HepG2 (cell line): Measurements from ENCODE around the gene HPCAL1. TPM values are rescaled to one million over a fixed set of nuclear protein-coding genes. Genes with fewer than 3 reads are reported as not detected.

Experiments used
- CEBPZ ChIP-seq: IDR thresholded peaks from 2 replicates; pipeline ENCODE4 v1.6.1; 2012; ENCODE audit warnings: low read length, improper control_type of control experiment
- EZH2 ChIP-seq: conservative IDR thresholded peaks from 2 replicates; pipeline ENCODE4 v1.6.1; 2012; ENCODE audit warnings: mild to moderate bottlenecking, low read depth, low read length, moderate library complexity
- ISL2 ChIP-seq: sonication (generic); formaldehyde crosslinking; IDR thresholded peaks from 2 replicates; pipeline ENCODE4 v1.5.0; 2020; ENCODE audit warnings: missing genetic modification reagents
- MAZ ChIP-seq, 2 experiments: sonication (generic) in 1 of 2; formaldehyde crosslinking in 1 of 2; IDR thresholded peaks; 2 replicates each; pipeline versions ENCODE4 v1.5.0 to v1.6.1; 2012 to 2020; ENCODE audit warnings: low read depth in 2 of 2, mild to moderate bottlenecking in 2 of 2, borderline replicate concordance in 1 of 2, improper control_type of control experiment in 1 of 2, low read length in 1 of 2, missing genetic modification reagents in 1 of 2, moderate library complexity in 1 of 2
- MEIS1 ChIP-seq: sonication (generic); formaldehyde crosslinking; IDR thresholded peaks from 2 replicates; pipeline ENCODE4 v1.9.0; 2021; ENCODE audit warnings: mild to moderate bottlenecking, missing genetic modification reagents, moderate library complexity, borderline replicate concordance
- NONO ChIP-seq, 2 experiments: fragments of 450-650 bp in 1 of 2; sonication (generic) in 1 of 2; formaldehyde crosslinking in 1 of 2; IDR thresholded peaks in 1 of 2; conservative IDR thresholded peaks in 1 of 2; 2 replicates each; pipeline versions ENCODE4 v1.6.1 to v1.8.0; 2017 to 2022; ENCODE audit warnings: mild to moderate bottlenecking in 1 of 2, missing genetic modification reagents in 1 of 2, moderate library complexity in 1 of 2
- PHF21A ChIP-seq: sonication (generic); formaldehyde crosslinking; IDR thresholded peaks from 2 replicates; pipeline ENCODE4 v1.5.0; 2020; ENCODE audit warnings: mild to moderate bottlenecking, missing genetic modification reagents
- POGK ChIP-seq: sonication (generic); formaldehyde crosslinking; conservative IDR thresholded peaks from 2 replicates; pipeline ENCODE4 v1.8.0; 2022; ENCODE audit warnings: mild to moderate bottlenecking, moderate library complexity, missing genetic modification reagents
- RBM39 ChIP-seq: fragments of 200-400 bp; formaldehyde crosslinking; IDR thresholded peaks from one replicate; pipeline ENCODE4 v1.6.1; 2018; ENCODE audit warnings: antibody characterized with exemption, mild to moderate bottlenecking, low read depth, low read length; ENCODE audit not compliant: poor library complexity, severe bottlenecking
- RELA ChIP-seq: sonication (generic); formaldehyde crosslinking; IDR thresholded peaks from 2 replicates; pipeline ENCODE4 v1.4.0; 2020; ENCODE audit warnings: missing genetic modification reagents
- ZBTB33 ChIP-seq: sonication (generic); formaldehyde crosslinking; IDR thresholded peaks from 2 replicates; pipeline ENCODE4 v1.4.0; 2020; ENCODE audit warnings: missing genetic modification reagents
- ZFP36L2 ChIP-seq: sonication (generic); formaldehyde crosslinking; IDR thresholded peaks from 2 replicates; pipeline ENCODE4 v1.4.0; 2020; ENCODE audit warnings: missing genetic modification reagents
- ZNF33B ChIP-seq: sonication (generic); formaldehyde crosslinking; IDR thresholded peaks from 2 replicates; pipeline ENCODE4 v1.5.1; 2020; ENCODE audit warnings: mild to moderate bottlenecking, missing genetic modification reagents
- ZNF383 ChIP-seq: sonication (generic); formaldehyde crosslinking; IDR thresholded peaks from 2 replicates; pipeline ENCODE4 v1.4.0; 2020; ENCODE audit warnings: missing genetic modification reagents, mild to moderate bottlenecking, borderline replicate concordance
- ZNF44 ChIP-seq: sonication (generic); formaldehyde crosslinking; IDR thresholded peaks from 2 replicates; pipeline ENCODE4 v1.5.1; 2020; ENCODE audit warnings: mild to moderate bottlenecking, missing genetic modification reagents
- ZNF501 ChIP-seq: sonication (generic); formaldehyde crosslinking; IDR thresholded peaks from 2 replicates; pipeline ENCODE4 v1.5.1; 2020; ENCODE audit warnings: mild to moderate bottlenecking, moderate library complexity, missing genetic modification reagents
- ZNF547 ChIP-seq: sonication (generic); formaldehyde crosslinking; IDR thresholded peaks from 2 replicates; pipeline ENCODE4 v1.5.1; 2020; ENCODE audit warnings: mild to moderate bottlenecking, missing genetic modification reagents
- ZNF800 ChIP-seq: sonication (generic); formaldehyde crosslinking; IDR thresholded peaks from 2 replicates; pipeline ENCODE4 v1.4.0; 2020; ENCODE audit warnings: missing genetic modification reagents
- polyA plus RNA-seq, 8 experiments: library from polyadenylated mRNA; depleted of rRNA in 3 of 8; stranded (reverse) in 7 of 8; unstranded in 1 of 8; fragments of >200 nt; fragmentation: Illumina TruSeq in 4 of 8; extraction: Trizol in 4 of 8; gene quantifications; 2 replicates each; pipeline versions ENCODE4 v1.2.1 to v1.2.3, GENCODE V29; 2011 to 2016; ENCODE audit warnings: low read depth in 4 of 8, missing spikeins in 1 of 8, mixed read lengths in 1 of 8; ENCODE audit not compliant: insufficient read depth in 1 of 8
- total RNA-seq, 5 experiments: library from RNA; depleted of rRNA; stranded (reverse); fragments of >200 nt; fragmentation: Illumina TruSeq; extraction: Trizol; gene quantifications; 2 replicates each; pipeline ENCODE4 v1.2.3, GENCODE V29; 2016; ENCODE audit warnings: low read depth in 1 of 5

Gene HPCAL1
- total and polyA plus RNA-seq, 2 of the 13 experiments (the other 11 are each of a cell fraction or from before 2014, with no cell fraction given): 29.5 to 29.9 TPM

GRCh38 chr2:10408649-10409579 lies 106.2 kb downstream of the HPCAL1 start (continued):
- TF ChIP-seq POGK (CRISPR knock-in tag) (peak; percentile 67), ZNF383 (CRISPR knock-in tag) (no peak), ZNF33B (no peak), ZNF44 (no peak; the same call in 1 of the 2 replicates), MEIS1 (CRISPR knock-in tag) (peak; percentile 48; the same call in 1 of the 2 replicates), ISL2 (CRISPR knock-in tag) (peak; percentile 33; the same call in 1 of the 2 replicates), PHF21A (CRISPR knock-in tag) (peak; percentile 56; the same call in 1 of the 2 replicates), NONO (IDR thresholded peaks at IDR 0.05) (no peak), NONO (CRISPR knock-in tag; conservative IDR thresholded peaks at IDR 0.05) (peak; percentile 72), ZFP36L2 (CRISPR knock-in tag) (no peak), MAZ (IDR thresholded peaks at IDR 0.05; ENCODE audit: borderline replicate concordance, low read depth, low read length) (peak; percentile 53; the same call in 1 of the 2 replicates), MAZ (CRISPR knock-in tag; IDR thresholded peaks at IDR 0.05; ENCODE audit: low read depth) (peak; percentile 94), RELA (CRISPR knock-in tag) (peak; percentile 59; the same call in 1 of the 2 replicates), ZNF800 (CRISPR knock-in tag) (no peak), ZBTB33 (peak; percentile 88), ZNF501 (peak; percentile 79; the same call in 1 of the 2 replicates), ZNF547 (CRISPR knock-in tag) (0 out of 2 replicates have a peak, but pooled peaks have one; percentile 64), EZH2 (no peak), CEBPZ (no peak), RBM39 (no peak)
